NCI-H2227 (cell line): Measurements from ENCODE around the gene RBKS.

ENCODE experiments used
- DNase-seq: peaks from one replicate; lab custom pipeline; 2025; ENCODE audit not compliant: unreplicated experiment; lab: John Stamatoyannopoulos, UW

Gene RBKS

GRCh38 chr2:27738349-27739057 is 151.7 kb downstream of the RBKS start:
- DNase-seq: no peak

GRCh38 chr2:27737676-27738348 is 152.4 kb downstream of the RBKS start:
- DNase-seq: peak; percentile 16

- DNase-seq: no peak
These were observed 153.3 kb downstream of the RBKS start for GRCh38 chr2:27736890-27737204.

- no peak for DNase-seq
These were observed 153.9 kb downstream of the RBKS start for GRCh38 chr2:27736031-27736889.

- DNase-seq: no peak
These were observed 154.8 kb downstream of the RBKS start for GRCh38 chr2:27735263-27735904.

- DNase-seq: no peak
These were observed 155.9 kb downstream of the RBKS start for GRCh38 chr2:27734305-27734704.
